HCT116 (cell line): ENCODE measurements around the gene HBG1.

Experiments
- CTCF ChIP-seq, 3 experiments: fragments of 200-600 bp in 1 of 3; sonication (generic) in 1 of 3; IDR thresholded peaks in 2 of 3; conservative IDR thresholded peaks in 1 of 3; 2 replicates each; pipeline ENCODE4 v1.5.1; 2012 to 2017; ENCODE audit warnings: low read depth in 2 of 3, low read length in 2 of 3, antibody characterized with exemption in 1 of 3, borderline replicate concordance in 1 of 3, control low read depth in 1 of 3, mild to moderate bottlenecking in 1 of 3, mixed read lengths in 1 of 3, mixed run types in 1 of 3, moderate library complexity in 1 of 3; ENCODE audit not compliant: insufficient read depth in 1 of 3
- EZH2 ChIP-seq: fragments of 200-600 bp; sonication (generic); IDR thresholded peaks from 2 replicates; pipeline ENCODE4 v1.6.1; 2017; ENCODE audit warnings: antibody characterized with exemption, mixed run types
- POLR2AphosphoS5 ChIP-seq: IDR thresholded peaks from 2 replicates; pipeline ENCODE4 v1.6.1; 2011; ENCODE audit warnings: mild to moderate bottlenecking, low read depth, low read length, moderate library complexity
- ZBTB33 ChIP-seq: IDR thresholded peaks from 2 replicates; pipeline ENCODE4 v1.6.1; 2011; ENCODE audit warnings: mild to moderate bottlenecking, low read length, moderate library complexity; ENCODE audit not compliant: insufficient replicate concordance; ENCODE audit errors: extremely low read depth
- ZFX ChIP-seq: fragments of 450-650 bp; IDR thresholded peaks from 2 replicates; pipeline ENCODE4 v1.6.1; 2017

- no peak for TF ChIP-seq ZFX
- TF ChIP-seq CTCF (IDR thresholded peaks at IDR 0.05 in 2 of 3, conservative IDR thresholded peaks at IDR 0.05 in 1 of 3; ENCODE audit: borderline replicate concordance in 1 of 3, insufficient read depth in 1 of 3, low read depth in 2 of 3, low read length in 2 of 3) = no peak
- no peak for TF ChIP-seq POLR2AphosphoS5
- TF ChIP-seq EZH2 = no peak
- TF ChIP-seq ZBTB33 = no peak
Observed at GRCh38 chr11:5285703-5286340, 36.2 kb upstream of the HBG1 start.
